ENCODE data around the gene SP110.

The SP110 gene

DNA sequence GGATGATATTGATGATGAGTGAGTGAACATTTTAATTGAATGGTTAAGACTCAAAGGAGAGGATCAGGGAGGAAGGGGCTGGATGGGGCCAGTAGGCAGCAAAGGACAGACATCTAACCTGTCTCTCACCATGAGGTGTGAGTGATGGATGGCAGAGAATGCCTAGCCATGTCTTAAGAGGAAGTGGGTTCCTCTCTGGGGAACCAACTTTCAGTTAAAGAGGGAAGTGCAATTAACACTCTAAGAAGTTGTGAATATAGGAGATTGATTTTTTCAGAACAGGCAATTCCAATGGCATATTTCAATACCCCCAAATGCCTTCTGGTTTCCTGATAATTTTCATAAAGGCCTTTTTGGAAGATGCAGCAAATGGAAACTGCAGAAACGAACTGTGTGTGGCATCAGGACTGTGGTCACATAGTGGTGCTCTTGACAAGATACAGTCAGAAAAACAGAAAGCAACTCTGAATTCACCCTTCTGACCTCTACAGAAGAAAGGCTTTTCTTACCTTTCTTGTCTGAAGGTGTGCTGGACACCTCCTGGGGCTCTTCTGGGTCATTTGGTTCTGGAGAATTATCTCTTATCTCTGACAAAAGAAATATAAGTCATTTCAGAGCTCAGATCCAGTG, 10.2 kb downstream of the SP110 start:
- H3K4me3 ChIP-seq (ENCODE audit: low read depth, low read length): no peak overlapping the region
- DNase-seq (ENCODE audit: low read depth): peak; percentile 83
- TF ChIP-seq, protein P1, sequence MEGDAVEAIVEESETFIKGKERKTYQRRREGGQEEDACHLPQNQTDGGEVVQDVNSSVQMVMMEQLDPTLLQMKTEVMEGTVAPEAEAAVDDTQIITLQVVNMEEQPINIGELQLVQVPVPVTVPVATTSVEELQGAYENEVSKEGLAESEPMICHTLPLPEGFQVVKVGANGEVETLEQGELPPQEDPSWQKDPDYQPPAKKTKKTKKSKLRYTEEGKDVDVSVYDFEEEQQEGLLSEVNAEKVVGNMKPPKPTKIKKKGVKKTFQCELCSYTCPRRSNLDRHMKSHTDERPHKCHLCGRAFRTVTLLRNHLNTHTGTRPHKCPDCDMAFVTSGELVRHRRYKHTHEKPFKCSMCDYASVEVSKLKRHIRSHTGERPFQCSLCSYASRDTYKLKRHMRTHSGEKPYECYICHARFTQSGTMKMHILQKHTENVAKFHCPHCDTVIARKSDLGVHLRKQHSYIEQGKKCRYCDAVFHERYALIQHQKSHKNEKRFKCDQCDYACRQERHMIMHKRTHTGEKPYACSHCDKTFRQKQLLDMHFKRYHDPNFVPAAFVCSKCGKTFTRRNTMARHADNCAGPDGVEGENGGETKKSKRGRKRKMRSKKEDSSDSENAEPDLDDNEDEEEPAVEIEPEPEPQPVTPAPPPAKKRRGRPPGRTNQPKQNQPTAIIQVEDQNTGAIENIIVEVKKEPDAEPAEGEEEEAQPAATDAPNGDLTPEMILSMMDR (IDR thresholded peaks at IDR 0.05; ENCODE audit: low read depth, low read length): no peak
- peak; percentile 10; the same call in 1 of the 2 replicates for TF ChIP-seq MYC (IDR thresholded peaks at IDR 0.05; ENCODE audit: low read depth, low read length)
- TF ChIP-seq POLR2A (IDR thresholded peaks at IDR 0.05; ENCODE audit: extremely low read depth, insufficient read length): no peak
- TF ChIP-seq, protein P2, sequence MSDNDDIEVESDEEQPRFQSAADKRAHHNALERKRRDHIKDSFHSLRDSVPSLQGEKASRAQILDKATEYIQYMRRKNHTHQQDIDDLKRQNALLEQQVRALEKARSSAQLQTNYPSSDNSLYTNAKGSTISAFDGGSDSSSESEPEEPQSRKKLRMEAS (IDR thresholded peaks at IDR 0.05; ENCODE audit: low read depth, low read length): no peak

DNA sequence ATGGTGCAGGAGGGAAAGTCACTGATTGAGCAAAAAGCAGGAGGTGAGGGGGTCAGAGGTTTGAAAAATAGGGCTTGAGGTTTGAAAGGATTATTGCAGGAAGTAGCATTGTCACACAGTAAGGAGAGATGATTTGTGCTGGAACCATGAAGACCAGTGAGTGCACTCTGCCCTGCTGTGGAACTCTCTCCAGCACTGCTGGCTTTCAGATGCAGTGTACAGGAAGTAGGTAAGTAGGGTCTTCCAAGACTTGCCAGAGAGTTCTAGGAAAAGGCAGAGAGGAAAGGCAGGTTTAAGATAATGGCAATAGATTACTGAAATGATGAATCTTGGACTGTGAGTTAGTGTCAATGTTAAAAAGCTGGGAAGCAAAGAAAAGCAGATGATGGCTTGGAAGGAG, 11.2 kb downstream of the SP110 start:
- no peak for DNase-seq (ENCODE audit: low read depth)
- TF ChIP-seq, protein P2 (IDR thresholded peaks at IDR 0.05; ENCODE audit: low read depth, low read length): no peak
- TF ChIP-seq POLR2A (IDR thresholded peaks at IDR 0.05; ENCODE audit: extremely low read depth, insufficient read length) (no peak), MYC (IDR thresholded peaks at IDR 0.05; ENCODE audit: low read depth, low read length) (no peak)
- TF ChIP-seq, protein P1 (IDR thresholded peaks at IDR 0.05; ENCODE audit: low read depth, low read length): no peak
- no peak overlapping the region for H3K4me3 ChIP-seq (ENCODE audit: low read depth, low read length)

DNA sequence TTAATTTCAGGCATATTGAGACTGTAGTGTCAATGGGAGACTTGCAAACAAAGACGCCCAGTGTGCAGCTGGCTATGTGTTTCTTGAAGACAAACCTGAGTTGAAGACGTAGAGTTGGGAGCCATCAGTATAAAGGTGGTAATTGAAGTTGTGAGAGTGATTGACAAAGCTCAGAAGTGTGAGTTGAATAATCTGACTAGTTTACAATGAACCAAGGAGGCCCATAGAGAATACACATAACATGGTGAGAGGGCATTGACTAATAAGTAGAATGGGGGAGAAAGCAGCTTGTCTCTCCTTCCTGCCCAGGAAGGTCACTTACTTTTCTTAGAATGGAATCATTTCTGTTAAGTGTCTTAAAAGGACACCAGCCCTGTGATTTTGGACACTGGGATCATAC, 14.1 kb downstream of the SP110 start:
- H3K4me3 ChIP-seq (ENCODE audit: low read depth, low read length): no peak overlapping the region
- DNase-seq (ENCODE audit: low read depth): no peak
- TF ChIP-seq MYC (IDR thresholded peaks at IDR 0.05; ENCODE audit: low read depth, low read length) (no peak), POLR2A (IDR thresholded peaks at IDR 0.05; ENCODE audit: extremely low read depth, insufficient read length) (no peak)
- TF ChIP-seq, protein P2 (IDR thresholded peaks at IDR 0.05; ENCODE audit: low read depth, low read length): no peak
- TF ChIP-seq, protein P1 (IDR thresholded peaks at IDR 0.05; ENCODE audit: low read depth, low read length): no peak

DNA sequence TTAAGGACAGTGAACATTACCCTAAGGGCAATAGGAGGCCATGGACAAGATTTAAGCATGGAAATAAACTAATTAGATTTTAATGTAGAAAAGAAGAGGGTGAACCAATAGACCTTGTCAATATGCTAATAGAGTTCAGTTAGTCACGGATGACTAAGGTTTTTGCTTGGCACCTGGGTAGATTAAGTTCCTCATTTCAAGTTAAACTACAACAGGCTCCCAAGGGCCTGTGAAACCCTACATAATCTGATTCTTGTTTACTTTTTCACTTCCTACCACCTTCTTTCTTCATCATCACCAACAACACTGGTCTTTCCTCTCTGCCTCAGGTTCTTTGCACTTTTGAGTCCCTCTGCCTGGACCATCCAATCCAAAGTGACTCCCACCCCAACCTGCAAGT, 14.8 kb downstream of the SP110 start:
- DNase-seq (ENCODE audit: low read depth): peak; percentile 62
- TF ChIP-seq, protein P2 (IDR thresholded peaks at IDR 0.05; ENCODE audit: low read depth, low read length): no peak
- TF ChIP-seq, protein P1 (IDR thresholded peaks at IDR 0.05; ENCODE audit: low read depth, low read length): no peak
- TF ChIP-seq MYC (IDR thresholded peaks at IDR 0.05; ENCODE audit: low read depth, low read length) (no peak), POLR2A (IDR thresholded peaks at IDR 0.05; ENCODE audit: extremely low read depth, insufficient read length) (no peak)
- no peak overlapping the region for H3K4me3 ChIP-seq (ENCODE audit: low read depth, low read length)

DNA sequence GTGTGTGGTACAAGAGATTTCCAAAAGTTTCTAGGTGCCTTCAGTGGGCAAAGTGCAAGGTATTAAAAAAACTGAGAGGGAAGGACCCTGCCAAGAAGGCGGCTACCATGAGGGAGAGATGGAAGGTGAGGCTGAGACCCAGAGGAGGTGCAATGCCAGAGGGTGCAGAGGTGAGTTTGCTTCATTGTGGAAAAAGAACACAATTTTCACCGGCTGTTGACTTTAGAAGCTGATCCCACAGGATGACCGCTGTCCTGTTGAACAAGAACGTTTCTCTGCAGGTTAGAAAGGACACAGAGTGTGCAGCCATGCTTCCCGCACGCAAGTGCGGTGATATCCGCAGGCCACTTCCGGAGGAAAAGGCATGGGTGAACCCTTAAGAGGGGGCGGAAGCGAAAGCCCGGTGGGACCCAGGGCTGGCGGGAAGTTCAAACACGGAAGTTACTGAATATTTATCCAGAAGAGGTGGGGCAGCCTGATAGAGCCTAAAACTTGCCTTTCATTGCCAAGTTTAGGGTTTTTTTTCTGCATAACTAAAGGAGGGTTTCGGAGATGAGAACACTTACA, 16.6 kb downstream of the SP110 start:
- TF ChIP-seq MYC (IDR thresholded peaks at IDR 0.05; ENCODE audit: low read depth, low read length) (no peak), POLR2A (IDR thresholded peaks at IDR 0.05; ENCODE audit: extremely low read depth, insufficient read length) (no peak)
- TF ChIP-seq, protein P2 (IDR thresholded peaks at IDR 0.05; ENCODE audit: low read depth, low read length): no peak
- TF ChIP-seq, protein P1 (IDR thresholded peaks at IDR 0.05; ENCODE audit: low read depth, low read length): no peak
- no peak overlapping the region for H3K4me3 ChIP-seq (ENCODE audit: low read depth, low read length)
- DNase-seq (ENCODE audit: low read depth): no peak
